GM23248 (cell line): ENCODE data around the gene LHFPL2. TPM values are rescaled to one million over a fixed set of nuclear protein-coding genes. Genes with fewer than 3 reads are reported as not detected.

ENCODE experiments used
- DNase-seq: peaks from one replicate; pipeline ENCODE4 v3.0.0-alpha.2; 2015
- H2AFZ ChIP-seq: fragments of 200-600 bp; sonication (generic); 2 replicates; pipeline ENCODE4 v1.6.1; 2016; ENCODE audit warnings: antibody characterized with exemption
- H3F3A ChIP-seq: fragments of 200-600 bp; sonication (generic); 2 replicates; pipeline ENCODE4 v1.6.1; 2016; ENCODE audit warnings: mild to moderate bottlenecking, antibody characterized with exemption, mixed run types; ENCODE audit not compliant: insufficient read depth
- H3K27ac ChIP-seq: fragments of 200-600 bp; sonication (generic); 2 replicates; pipeline ENCODE4 v1.5.1; 2016; ENCODE audit warnings: mild to moderate bottlenecking
- H3K27me3 ChIP-seq: fragments of 200-600 bp; sonication (generic); replicated peaks from 2 replicates; pipeline ENCODE4 v1.6.1; 2016; ENCODE audit warnings: mild to moderate bottlenecking; ENCODE audit not compliant: insufficient read depth
- H3K36me3 ChIP-seq: fragments of 200-600 bp; sonication (generic); 2 replicates; pipeline ENCODE4 v1.6.1; 2016; ENCODE audit warnings: low read depth, mild to moderate bottlenecking
- H3K4me1 ChIP-seq: fragments of 200-600 bp; sonication (generic); 2 replicates; pipeline ENCODE4 v1.6.1; 2016; ENCODE audit warnings: mild to moderate bottlenecking; ENCODE audit not compliant: insufficient read depth
- H3K4me2 ChIP-seq: fragments of 200-600 bp; sonication (generic); one replicate; pipeline ENCODE4 v1.6.1; 2016; ENCODE audit warnings: mild to moderate bottlenecking; ENCODE audit not compliant: unreplicated experiment
- H3K4me3 ChIP-seq: fragments of 200-600 bp; sonication (generic); 2 replicates; pipeline ENCODE4 v1.5.1; 2016; ENCODE audit warnings: mild to moderate bottlenecking
- H3K79me2 ChIP-seq: fragments of 200-600 bp; sonication (generic); 2 replicates; pipeline ENCODE4 v1.6.1; 2016; ENCODE audit warnings: mild to moderate bottlenecking; ENCODE audit not compliant: insufficient read depth
- H3K9ac ChIP-seq: fragments of 200-600 bp; sonication (generic); 2 replicates; pipeline ENCODE4 v1.6.1; 2016; ENCODE audit warnings: mild to moderate bottlenecking
- H3K9me2 ChIP-seq: fragments of 200-600 bp; sonication (generic); 2 replicates; pipeline ENCODE4 v1.6.1; 2016; ENCODE audit warnings: mixed run types, mild to moderate bottlenecking, moderate library complexity; ENCODE audit not compliant: insufficient read depth
- H3K9me3 ChIP-seq: fragments of 200-600 bp; sonication (generic); one replicate; pipeline ENCODE4 v1.6.1; 2017; ENCODE audit warnings: low read depth
- H4K20me1 ChIP-seq: fragments of 200-600 bp; sonication (generic); 2 replicates; pipeline ENCODE4 v1.6.0; 2016; ENCODE audit not compliant: insufficient read depth
- EZH2 ChIP-seq: fragments of 200-600 bp; sonication (generic); IDR thresholded peaks from 2 replicates; pipeline ENCODE4 v1.6.1; 2018; ENCODE audit warnings: antibody characterized with exemption, mild to moderate bottlenecking; ENCODE audit not compliant: insufficient read depth, poor library complexity, severe bottlenecking
- EZH2phosphoT487 ChIP-seq: fragments of 200-600 bp; sonication (generic); IDR thresholded peaks from 2 replicates; pipeline ENCODE4 v1.6.1; 2018; ENCODE audit warnings: antibody characterized with exemption, moderate library complexity, mild to moderate bottlenecking, low read depth; ENCODE audit not compliant: insufficient read depth
- WGBS, 2 experiments: methylation state at CpG; one replicate each; pipeline ENCODE4 v1.1.6; 2015 to 2017; ENCODE audit warnings: low lambda C conversion rate in 2 of 2, low coverage in 1 of 2; ENCODE audit errors: missing lambda C conversion rate in 2 of 2; 5-methylcytosine and 5-hydroxymethylcytosine counted together
- in situ Hi-C: fragments of 300-500 bp; cut with MboI; formaldehyde crosslinking; loops from 2 replicates; pipeline ENCODE4 v1.15.0; 2020
- polyA plus RNA-seq: library from polyadenylated mRNA; unstranded; fragments of >200 nt; fragmentation: Nextera tagmentation; extraction: Ambion mirVana; gene quantifications from 2 replicates; pipeline ENCODE4 v1.2.1, GENCODE V29; 2016
- total RNA-seq: library from RNA; depleted of rRNA; stranded (reverse); fragments of >200 nt; shearing (Covaris generic); gene quantifications from 2 replicates; pipeline ENCODE4 v1.2.3, GENCODE V29; 2014

The LHFPL2 gene
- total and polyA plus RNA-seq, 2 experiments from 2014 or later: 8.0 to 13.7 TPM

GRCh38 chr5:78562714-78563330, 85.8 kb downstream of the LHFPL2 start:
- no peak overlapping the region for H3K4me2 ChIP-seq
- no peak overlapping the region for H3K4me3 ChIP-seq
- no peak for TF ChIP-seq EZH2
- H3K4me1 ChIP-seq: peaks cover 17% of the 10 kb centered on the region
- H3K9me3 ChIP-seq: no peaks in the 10 kb centered on the region
- no peaks in the 10 kb centered on the region for H4K20me1 ChIP-seq
- no peak overlapping the region for H2AFZ ChIP-seq
- in situ Hi-C loops: no loop called here
- no peaks in the 10 kb centered on the region for H3K9me2 ChIP-seq
- H3K79me2 ChIP-seq: peaks cover 24% of the 10 kb centered on the region
- H3K36me3 ChIP-seq: no peaks in the 10 kb centered on the region
- no peak for DNase-seq
- H3F3A ChIP-seq: peaks cover 18% of the 10 kb centered on the region
- H3K27me3 ChIP-seq: no peaks in the 10 kb centered on the region
- no peak overlapping the region for H3K9ac ChIP-seq
- no peak overlapping the region for H3K27ac ChIP-seq
- WGBS, 2 experiments: 75 to 80% methylated on average over 3 of the region's 3 CpGs

GRCh38 chr5:78562001-78562400, 86.6 kb downstream of the LHFPL2 start:
- TF ChIP-seq EZH2 (no peak), EZH2phosphoT487 (no peak)
- in situ Hi-C loops: no loop called here
- Histone ChIP-seq H4K20me1 (no peaks in the 10 kb centered on the region), H3K4me3 (no peak overlapping the region), H3K27me3 (no peaks in the 10 kb centered on the region), H3K4me1 (peaks cover 9% of the 10 kb centered on the region), H3K9ac (no peak overlapping the region), H3F3A (peaks cover 10% of the 10 kb centered on the region), H2AFZ (no peak overlapping the region), H3K9me3 (no peaks in the 10 kb centered on the region), H3K4me2 (no peak overlapping the region), H3K9me2 (no peaks in the 10 kb centered on the region), H3K36me3 (no peaks in the 10 kb centered on the region), H3K27ac (no peak overlapping the region), H3K79me2 (peaks cover 21% of the 10 kb centered on the region; the same call in 1 of the 2 replicates)
- DNase-seq: no peak
- WGBS, 2 experiments: 93 to 98% methylated on average over 3 of the region's 3 CpGs

GRCh38 chr5:78561261-78561660, 87.3 kb downstream of the LHFPL2 start:
- H3K36me3 ChIP-seq: no peaks in the 10 kb centered on the region
- in situ Hi-C loops: no loop called here
- H3K4me3 ChIP-seq: no peak overlapping the region
- H3K9me3 ChIP-seq: no peaks in the 10 kb centered on the region
- H3K4me1 ChIP-seq: 0 out of 2 replicates have a peak, but pooled peaks cover 2% of the 10 kb centered on the region
- whole genome bisulfite sequencing, 2 experiments: 93 to 95% methylated on average over 12 of the region's 12 CpGs
- no peaks in the 10 kb centered on the region for H3K27me3 ChIP-seq
- no peak overlapping the region for H3K4me2 ChIP-seq
- H3K9ac ChIP-seq: no peak overlapping the region
- no peak for DNase-seq
- 0 out of 2 replicates have a peak, but pooled peaks cover 2% of the 10 kb centered on the region for H3F3A ChIP-seq
- H3K79me2 ChIP-seq: peaks cover 19% of the 10 kb centered on the region; the same call in 1 of the 2 replicates
- H2AFZ ChIP-seq: no peak overlapping the region
- H3K27ac ChIP-seq: no peak overlapping the region
- no peaks in the 10 kb centered on the region for H3K9me2 ChIP-seq
- TF ChIP-seq EZH2 (no peak), EZH2phosphoT487 (no peak)
- H4K20me1 ChIP-seq: no peaks in the 10 kb centered on the region

GRCh38 chr5:78560000-78560855, 88.3 kb downstream of the LHFPL2 start:
- TF ChIP-seq EZH2 (no peak), EZH2phosphoT487 (no peak)
- in situ Hi-C loops: no loop called here
- no peaks in the 10 kb centered on the region for H3K9me3 ChIP-seq
- WGBS, 2 experiments: 96 to 98% methylated on average over 6 of the region's 6 CpGs
- no peaks in the 10 kb centered on the region for H3K4me1 ChIP-seq
- DNase-seq: no peak
- H2AFZ ChIP-seq: no peak overlapping the region
- H3K4me3 ChIP-seq: no peak overlapping the region
- no peaks in the 10 kb centered on the region for H4K20me1 ChIP-seq
- H3K79me2 ChIP-seq: 0 out of 2 replicates have a peak, but pooled peaks cover 9% of the 10 kb centered on the region
- no peak overlapping the region for H3K27ac ChIP-seq
- H3K9ac ChIP-seq: no peak overlapping the region
- no peaks in the 10 kb centered on the region for H3K36me3 ChIP-seq
- no peaks in the 10 kb centered on the region for H3K27me3 ChIP-seq
- no peaks in the 10 kb centered on the region for H3K9me2 ChIP-seq
- no peak overlapping the region for H3K4me2 ChIP-seq
- no peaks in the 10 kb centered on the region for H3F3A ChIP-seq
